ENCODE results near the gene IGFBP4. TPM values are rescaled to one million over a fixed set of nuclear protein-coding genes. Genes with fewer than 3 reads are reported as not detected.

IGFBP4 gene
- total and polyA plus RNA-seq, 2 of the 13 experiments (the other 11 are each of a cell fraction or from before 2014, with no cell fraction given) = 4.1 to 49.0 TPM

GRCh38 chr17:40443196-40443987, at the start of gene IGFBP4 (continued):
- no peak for TF ChIP-seq ZBTB37 (CRISPR knock-in tag; IDR thresholded peaks at IDR 0.05)
- TF ChIP-seq REST (IDR thresholded peaks at IDR 0.05; ENCODE audit: borderline replicate concordance in 1 of 2, low read depth in 1 of 2, low read length in 2 of 2) = no peak
- no peak for TF ChIP-seq ZFP36L2 (CRISPR knock-in tag; IDR thresholded peaks at IDR 0.05)
- no peak for TF ChIP-seq ATRX (CRISPR knock-in tag; IDR thresholded peaks at IDR 0.05; ENCODE audit: borderline replicate concordance)
- no peak for TF ChIP-seq ZMYM4 (CRISPR knock-in tag; IDR thresholded peaks at IDR 0.05)
- peak; percentile 56; the same call in 1 of the 2 replicates for TF ChIP-seq ZNF703 (CRISPR knock-in tag; IDR thresholded peaks at IDR 0.05; ENCODE audit: borderline replicate concordance)
- TF ChIP-seq KDM5B (CRISPR knock-in tag; IDR thresholded peaks at IDR 0.05; ENCODE audit: borderline replicate concordance) = peak; percentile 88; the same call in 1 of the 2 replicates
- no peak for TF ChIP-seq TEF (CRISPR knock-in tag; IDR thresholded peaks at IDR 0.05)
- no peak for TF ChIP-seq MAF1 (CRISPR knock-in tag; IDR thresholded peaks at IDR 0.05; ENCODE audit: borderline replicate concordance)
- no peak for TF ChIP-seq MZF1 (CRISPR knock-in tag; IDR thresholded peaks at IDR 0.05; ENCODE audit: borderline replicate concordance)
- TF ChIP-seq HOXD1 (CRISPR knock-in tag; IDR thresholded peaks at IDR 0.05) = peak; percentile 84; the same call in 1 of the 2 replicates
- TF ChIP-seq ZNF318 (CRISPR knock-in tag; IDR thresholded peaks at IDR 0.05) = peak; percentile 89; the same call in 1 of the 2 replicates
- no peak; the same call in 1 of the 2 replicates for TF ChIP-seq CBX5 (CRISPR knock-in tag; IDR thresholded peaks at IDR 0.05; ENCODE audit: borderline replicate concordance)
- TF ChIP-seq PCBP1 (IDR thresholded peaks at IDR 0.05; ENCODE audit: borderline replicate concordance, low read depth, low read length) = no peak

Measured in HepG2 (cell line).